Liver (tissue), 3 donors: Measurements from ENCODE around the gene WDFY3.

Experiments used
- GABPA ChIP-seq, 2 donors: IDR thresholded peaks in 1 of 2; conservative IDR thresholded peaks in 1 of 2; 2 replicates each; pipeline ENCODE4 v1.6.1; 2016; ENCODE audit warnings: antibody characterized with exemption in 2 of 2, mild to moderate bottlenecking in 1 of 2, moderate library complexity in 1 of 2
- HNF4G ChIP-seq: IDR thresholded peaks from 2 replicates; pipeline ENCODE4 v1.6.1; 2016; ENCODE audit warnings: antibody characterized with exemption
- NR2F2 ChIP-seq: IDR thresholded peaks from 2 replicates; pipeline ENCODE4 v1.6.1; 2016; ENCODE audit warnings: antibody characterized with exemption
- RAD21 ChIP-seq, 2 donors: IDR thresholded peaks; 2 replicates each; pipeline ENCODE4 v1.6.1; 2016; ENCODE audit warnings: antibody characterized with exemption in 2 of 2, mild to moderate bottlenecking in 2 of 2
- SP1 ChIP-seq: IDR thresholded peaks from 2 replicates; pipeline ENCODE4 v1.6.1; 2018; ENCODE audit warnings: antibody characterized with exemption, mild to moderate bottlenecking
- YY1 ChIP-seq: IDR thresholded peaks from 2 replicates; pipeline ENCODE4 v1.6.1; 2016; ENCODE audit warnings: antibody characterized with exemption, mild to moderate bottlenecking
- TF ChIP-seq, protein P1 (sequence below): fragments of 150-350 bp; IDR thresholded peaks from 2 replicates; pipeline ENCODE4 v1.5.1; 2017; ENCODE audit warnings: improper control_type of control experiment, low read depth, low read length; ENCODE audit not compliant: missing input control
- TF ChIP-seq, protein P2 (sequence below): IDR thresholded peaks from 2 replicates; pipeline ENCODE4 v1.6.1; 2016; ENCODE audit warnings: antibody characterized with exemption, mild to moderate bottlenecking
- TF ChIP-seq, protein P3 (sequence below): IDR thresholded peaks from 2 replicates; pipeline ENCODE4 v1.6.1; 2016; ENCODE audit warnings: antibody characterized with exemption
- donor health status: healthy.
- donor health status: healthy.

DNA sequence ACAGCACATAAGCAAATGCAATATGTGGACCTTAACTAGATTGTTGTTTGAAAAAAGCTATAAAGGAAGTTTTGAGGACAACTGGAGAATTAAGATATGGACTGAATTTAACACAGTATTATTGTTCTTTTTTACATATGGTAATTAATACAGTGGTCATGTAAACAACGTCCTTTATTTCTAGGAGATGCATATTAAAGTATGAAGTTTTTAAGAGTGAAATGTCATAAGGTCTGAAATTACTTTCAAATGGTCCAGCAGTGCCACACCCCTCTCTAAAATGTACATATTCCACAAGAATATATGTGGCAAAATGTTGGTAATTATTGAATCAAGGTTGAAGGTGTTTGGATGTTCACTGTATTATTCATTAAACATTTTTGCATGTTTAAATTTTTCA lies 40.9 kb downstream of the WDFY3 start:
- TF ChIP-seq, protein P1, sequence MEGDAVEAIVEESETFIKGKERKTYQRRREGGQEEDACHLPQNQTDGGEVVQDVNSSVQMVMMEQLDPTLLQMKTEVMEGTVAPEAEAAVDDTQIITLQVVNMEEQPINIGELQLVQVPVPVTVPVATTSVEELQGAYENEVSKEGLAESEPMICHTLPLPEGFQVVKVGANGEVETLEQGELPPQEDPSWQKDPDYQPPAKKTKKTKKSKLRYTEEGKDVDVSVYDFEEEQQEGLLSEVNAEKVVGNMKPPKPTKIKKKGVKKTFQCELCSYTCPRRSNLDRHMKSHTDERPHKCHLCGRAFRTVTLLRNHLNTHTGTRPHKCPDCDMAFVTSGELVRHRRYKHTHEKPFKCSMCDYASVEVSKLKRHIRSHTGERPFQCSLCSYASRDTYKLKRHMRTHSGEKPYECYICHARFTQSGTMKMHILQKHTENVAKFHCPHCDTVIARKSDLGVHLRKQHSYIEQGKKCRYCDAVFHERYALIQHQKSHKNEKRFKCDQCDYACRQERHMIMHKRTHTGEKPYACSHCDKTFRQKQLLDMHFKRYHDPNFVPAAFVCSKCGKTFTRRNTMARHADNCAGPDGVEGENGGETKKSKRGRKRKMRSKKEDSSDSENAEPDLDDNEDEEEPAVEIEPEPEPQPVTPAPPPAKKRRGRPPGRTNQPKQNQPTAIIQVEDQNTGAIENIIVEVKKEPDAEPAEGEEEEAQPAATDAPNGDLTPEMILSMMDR, result no peak
- TF ChIP-seq, protein P2, sequence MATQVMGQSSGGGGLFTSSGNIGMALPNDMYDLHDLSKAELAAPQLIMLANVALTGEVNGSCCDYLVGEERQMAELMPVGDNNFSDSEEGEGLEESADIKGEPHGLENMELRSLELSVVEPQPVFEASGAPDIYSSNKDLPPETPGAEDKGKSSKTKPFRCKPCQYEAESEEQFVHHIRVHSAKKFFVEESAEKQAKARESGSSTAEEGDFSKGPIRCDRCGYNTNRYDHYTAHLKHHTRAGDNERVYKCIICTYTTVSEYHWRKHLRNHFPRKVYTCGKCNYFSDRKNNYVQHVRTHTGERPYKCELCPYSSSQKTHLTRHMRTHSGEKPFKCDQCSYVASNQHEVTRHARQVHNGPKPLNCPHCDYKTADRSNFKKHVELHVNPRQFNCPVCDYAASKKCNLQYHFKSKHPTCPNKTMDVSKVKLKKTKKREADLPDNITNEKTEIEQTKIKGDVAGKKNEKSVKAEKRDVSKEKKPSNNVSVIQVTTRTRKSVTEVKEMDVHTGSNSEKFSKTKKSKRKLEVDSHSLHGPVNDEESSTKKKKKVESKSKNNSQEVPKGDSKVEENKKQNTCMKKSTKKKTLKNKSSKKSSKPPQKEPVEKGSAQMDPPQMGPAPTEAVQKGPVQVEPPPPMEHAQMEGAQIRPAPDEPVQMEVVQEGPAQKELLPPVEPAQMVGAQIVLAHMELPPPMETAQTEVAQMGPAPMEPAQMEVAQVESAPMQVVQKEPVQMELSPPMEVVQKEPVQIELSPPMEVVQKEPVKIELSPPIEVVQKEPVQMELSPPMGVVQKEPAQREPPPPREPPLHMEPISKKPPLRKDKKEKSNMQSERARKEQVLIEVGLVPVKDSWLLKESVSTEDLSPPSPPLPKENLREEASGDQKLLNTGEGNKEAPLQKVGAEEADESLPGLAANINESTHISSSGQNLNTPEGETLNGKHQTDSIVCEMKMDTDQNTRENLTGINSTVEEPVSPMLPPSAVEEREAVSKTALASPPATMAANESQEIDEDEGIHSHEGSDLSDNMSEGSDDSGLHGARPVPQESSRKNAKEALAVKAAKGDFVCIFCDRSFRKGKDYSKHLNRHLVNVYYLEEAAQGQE, result no peak
- TF ChIP-seq GABPA (IDR thresholded peaks at IDR 0.05 in 1 of 2, conservative IDR thresholded peaks at IDR 0.05 in 1 of 2) (no peak), NR2F2 (no peak), YY1 (no peak), HNF4G (no peak), SP1 (no peak), RAD21 (IDR thresholded peaks at IDR 0.05) (no peak)
- TF ChIP-seq, protein P3, sequence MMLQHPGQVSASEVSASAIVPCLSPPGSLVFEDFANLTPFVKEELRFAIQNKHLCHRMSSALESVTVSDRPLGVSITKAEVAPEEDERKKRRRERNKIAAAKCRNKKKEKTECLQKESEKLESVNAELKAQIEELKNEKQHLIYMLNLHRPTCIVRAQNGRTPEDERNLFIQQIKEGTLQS, result no peak
